Astrocyte of the cerebellum (primary cell): ENCODE measurements around the gene SHC1.
A peak's percentile ranks its signal among the peaks of the same experiment; 100 is the strongest.

Experiments used
- DNase-seq: peaks from one replicate; pipeline ENCODE4 v3.0.0-alpha.2; 2011; ENCODE audit warnings: low read depth
- H3K4me3 ChIP-seq: 2 replicates; pipeline ENCODE4 v1.5.1; 2011; ENCODE audit warnings: mild to moderate bottlenecking, low read depth, low read length, moderate library complexity
- in situ Hi-C: cut with HindIII; loops from 2 replicates; pipeline ENCODE4 v1.10.0; 2017; ENCODE audit warnings: low sequenced_read_pairs
- TF ChIP-seq, protein P1 (sequence below): IDR thresholded peaks from 2 replicates; pipeline ENCODE4 v1.5.1; 2012; ENCODE audit warnings: low read length, low read depth, moderate library complexity, mild to moderate bottlenecking; ENCODE audit errors: missing control alignments

SHC1 gene

DNA sequence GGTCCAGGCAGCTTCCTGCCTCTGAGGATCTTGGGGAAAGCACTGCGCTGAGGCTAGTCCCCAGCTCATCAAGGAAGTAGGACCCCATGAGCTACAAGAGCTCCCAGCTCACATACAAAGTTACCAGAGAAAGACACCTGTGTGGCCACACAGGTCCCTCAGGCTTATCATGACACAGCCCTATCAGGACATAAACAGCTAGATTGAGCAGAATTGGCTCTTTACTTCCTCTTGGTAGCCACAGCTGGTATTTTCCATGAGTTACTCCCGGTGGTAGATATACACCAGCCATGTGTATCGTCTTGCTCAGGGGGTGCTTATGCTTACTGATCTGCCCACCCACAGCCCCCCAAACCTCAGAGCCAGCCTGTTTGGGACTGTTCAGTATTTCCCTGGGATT is 24.0 kb upstream of the SHC1 start:
- H3K4me3 ChIP-seq, result no peak overlapping the region
- DNase-seq, result no peak
- in situ Hi-C loops, result no loop called here
- TF ChIP-seq, protein P1, sequence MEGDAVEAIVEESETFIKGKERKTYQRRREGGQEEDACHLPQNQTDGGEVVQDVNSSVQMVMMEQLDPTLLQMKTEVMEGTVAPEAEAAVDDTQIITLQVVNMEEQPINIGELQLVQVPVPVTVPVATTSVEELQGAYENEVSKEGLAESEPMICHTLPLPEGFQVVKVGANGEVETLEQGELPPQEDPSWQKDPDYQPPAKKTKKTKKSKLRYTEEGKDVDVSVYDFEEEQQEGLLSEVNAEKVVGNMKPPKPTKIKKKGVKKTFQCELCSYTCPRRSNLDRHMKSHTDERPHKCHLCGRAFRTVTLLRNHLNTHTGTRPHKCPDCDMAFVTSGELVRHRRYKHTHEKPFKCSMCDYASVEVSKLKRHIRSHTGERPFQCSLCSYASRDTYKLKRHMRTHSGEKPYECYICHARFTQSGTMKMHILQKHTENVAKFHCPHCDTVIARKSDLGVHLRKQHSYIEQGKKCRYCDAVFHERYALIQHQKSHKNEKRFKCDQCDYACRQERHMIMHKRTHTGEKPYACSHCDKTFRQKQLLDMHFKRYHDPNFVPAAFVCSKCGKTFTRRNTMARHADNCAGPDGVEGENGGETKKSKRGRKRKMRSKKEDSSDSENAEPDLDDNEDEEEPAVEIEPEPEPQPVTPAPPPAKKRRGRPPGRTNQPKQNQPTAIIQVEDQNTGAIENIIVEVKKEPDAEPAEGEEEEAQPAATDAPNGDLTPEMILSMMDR, result no peak

DNA sequence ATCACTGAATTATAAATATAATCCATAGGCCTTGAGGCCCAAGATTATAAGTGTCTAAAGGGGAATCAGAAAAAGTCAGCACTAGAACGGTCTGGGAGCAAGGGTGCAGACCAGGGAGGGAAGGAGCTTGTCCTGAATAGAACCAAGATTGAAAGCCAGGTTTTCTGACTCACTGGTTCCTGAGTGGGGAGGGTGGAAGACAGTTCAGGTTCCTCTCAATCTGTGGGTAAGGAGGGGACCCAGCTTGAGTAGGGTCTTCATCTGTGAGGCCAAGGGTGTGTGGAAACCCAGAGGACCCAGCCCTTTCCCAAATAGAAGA is 23.7 kb upstream of the SHC1 start:
- no peak for DNase-seq
- no peak overlapping the region for H3K4me3 ChIP-seq
- in situ Hi-C loops, result no loop called here
- TF ChIP-seq, protein P1, result no peak

DNA sequence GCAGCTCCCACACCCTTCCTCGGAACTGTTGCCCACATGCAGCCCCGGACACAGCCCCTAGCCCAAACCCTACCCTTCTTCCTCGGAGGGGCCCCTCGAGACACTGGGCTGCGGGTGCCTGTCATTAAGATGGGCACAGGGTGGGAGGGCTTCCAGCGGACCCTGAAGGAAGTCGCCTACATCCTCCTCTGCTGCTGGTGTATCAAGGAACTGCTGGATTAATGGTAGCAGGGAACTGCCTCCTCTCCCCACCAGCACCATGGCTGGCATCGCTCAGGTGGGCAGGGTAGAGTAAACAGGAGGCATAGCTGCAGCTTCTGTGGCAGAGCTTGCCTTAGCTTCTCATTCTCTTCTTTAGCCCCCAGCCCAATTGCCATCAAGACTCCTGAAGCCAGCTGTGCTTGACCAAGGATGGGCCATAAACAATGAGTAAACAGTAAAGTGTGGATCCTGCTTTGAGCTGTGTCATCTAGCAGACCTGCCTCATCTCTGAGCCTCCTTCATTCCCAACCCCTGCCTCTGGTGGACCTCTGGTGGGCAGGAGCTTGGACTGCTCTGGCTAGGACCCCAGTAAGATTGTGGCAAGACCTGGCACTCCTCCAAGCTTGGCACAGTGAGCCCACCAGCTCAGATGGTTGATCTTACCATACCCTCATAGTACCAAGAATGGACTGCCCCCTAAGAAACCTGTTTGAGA is 23.2 kb upstream of the SHC1 start, which contains the start of gene LENEP:
Gene LENEP (plus strand): TSS at position 15 of the 697 bp plus-strand sequence. CDS start 22 bp downstream, at position 37.
- no peak within 1 kb of the TSS for H3K4me3 ChIP-seq
- in situ Hi-C loops, result no loop called here
- TF ChIP-seq, protein P1, result no peak
- no peak for DNase-seq

DNA sequence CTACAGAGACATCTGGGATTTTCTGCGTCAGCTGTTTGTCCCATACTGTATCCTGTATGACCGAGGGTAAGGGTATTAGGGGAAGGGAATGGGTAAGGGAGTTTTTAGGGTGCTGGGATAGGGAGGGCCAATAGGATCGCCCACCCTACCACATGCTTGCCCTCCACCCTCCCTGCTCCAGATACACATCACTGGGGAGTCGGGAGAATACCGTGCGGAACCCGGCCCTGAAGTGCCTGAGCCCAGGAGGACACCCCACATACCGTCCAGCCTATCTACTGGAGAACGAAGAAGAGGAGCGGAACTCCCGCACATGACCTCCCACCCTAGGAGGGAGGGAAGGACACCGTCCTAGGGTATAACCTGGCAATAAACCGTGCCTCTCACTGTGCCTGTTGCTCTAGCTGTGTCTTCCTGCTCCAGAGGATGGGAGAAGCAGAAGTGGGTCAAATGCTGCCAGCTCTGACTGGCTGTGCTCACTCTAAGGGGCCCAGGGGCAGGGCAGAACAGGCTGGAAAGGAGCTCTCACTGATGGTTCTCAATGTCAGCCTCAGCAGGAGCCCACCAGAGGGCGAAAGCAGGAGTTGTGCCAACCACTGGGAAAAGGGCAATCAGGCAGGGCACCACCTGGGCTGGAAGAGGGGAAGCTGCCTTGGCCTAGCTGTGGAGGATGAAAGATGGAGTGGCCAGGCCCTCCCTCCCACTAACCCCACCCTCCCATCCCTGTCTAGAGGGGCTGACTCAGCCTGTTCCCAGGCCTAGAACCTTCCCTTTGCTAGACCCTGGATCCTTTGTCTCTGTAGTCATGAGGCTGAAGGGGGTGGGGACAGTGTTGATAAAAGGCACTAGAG is 22.4 kb upstream of the SHC1 start:
- no peak overlapping the region for H3K4me3 ChIP-seq
- TF ChIP-seq, protein P1, result peak; percentile 18
- no peak for DNase-seq
- in situ Hi-C loops, result no loop called here

DNA sequence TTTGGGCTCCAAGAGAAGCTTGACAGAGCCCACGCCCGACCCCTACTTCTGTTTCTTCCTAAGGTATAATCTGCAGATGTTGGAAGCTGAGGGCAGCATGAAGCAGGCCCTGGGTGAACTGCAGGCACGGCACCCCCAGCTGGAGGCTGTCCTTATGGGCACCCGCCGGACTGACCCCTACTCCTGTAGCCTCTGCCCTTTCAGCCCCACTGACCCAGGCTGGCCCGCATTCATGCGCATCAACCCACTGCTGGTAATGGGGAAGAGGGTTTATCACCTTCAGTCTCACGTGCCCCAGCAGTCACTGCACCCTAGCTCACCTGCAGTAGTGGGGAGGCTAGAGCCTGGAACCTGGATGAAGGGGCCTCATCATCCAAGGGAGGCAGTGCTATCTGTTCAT is 19.7 kb upstream of the SHC1 start:
- in situ Hi-C loops, result no loop called here
- TF ChIP-seq, protein P1, result no peak
- H3K4me3 ChIP-seq, result no peak overlapping the region
- no peak for DNase-seq

DNA sequence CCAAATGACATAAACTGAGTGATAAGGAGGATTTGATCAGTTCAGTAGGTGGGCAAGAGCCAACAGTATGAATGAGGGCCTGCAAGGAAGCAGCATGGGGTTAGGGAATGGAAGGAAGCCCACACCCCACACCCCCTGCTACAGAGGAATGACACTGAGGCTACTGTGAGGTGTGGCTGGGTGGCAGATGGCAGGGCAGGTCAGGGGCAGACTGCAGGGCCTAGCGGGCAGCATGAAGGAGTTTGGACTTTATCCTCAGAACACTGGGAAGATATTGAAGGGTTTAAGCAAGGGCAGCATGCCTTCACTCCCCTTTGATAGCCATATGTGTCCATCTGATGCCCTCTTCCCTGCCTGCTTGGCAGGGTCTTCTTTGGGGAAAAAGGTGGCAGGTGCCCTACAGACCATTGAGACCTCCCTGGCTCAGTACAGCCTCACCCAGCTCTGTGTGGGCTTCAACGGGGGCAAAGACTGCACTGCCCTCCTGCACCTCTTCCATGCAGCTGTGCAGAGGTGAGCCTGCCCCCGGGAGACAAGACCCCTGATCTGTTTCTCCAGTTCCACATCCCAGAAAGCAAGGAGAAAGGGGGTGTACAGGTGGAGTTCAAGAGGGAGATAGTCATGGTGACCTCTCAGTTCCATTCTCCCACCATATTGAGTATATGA is 18.8 kb upstream of the SHC1 start:
- no peak for DNase-seq
- H3K4me3 ChIP-seq, result no peak overlapping the region
- in situ Hi-C loops, result no loop called here
- TF ChIP-seq, protein P1, result no peak
